Naive thymus-derived CD8-positive, alpha-beta T cell (primary cell): ENCODE measurements around the gene ENTR1. TPM values are rescaled to one million over a fixed set of nuclear protein-coding genes. Genes with fewer than 3 reads are reported as not detected.

Source experiments
- ATAC-seq, 2 donors: fragments of 150-1000 bp; cut with Tn5 transposase in 1 of 2; sonication (Bioruptor Pico), chemical (Tn5 transposase) in 1 of 2; 1 replicate in 1 of 2; 2 replicates in 1 of 2; pipeline ENCODE4 v1.10.0; 2021; ENCODE audit warnings: mild to moderate bottlenecking in 2 of 2, moderate library complexity in 2 of 2
- POLR2A ChIA-PET: fragments of 350-600 bp; sonication (Branson Sonifier 250); formaldehyde crosslinking; loops from one replicate; lab custom pipeline; 2021; ENCODE audit warnings: antibody characterized with exemption; lab: Charles Lee
- DNase-seq, 10 donors: peaks; one replicate each; pipeline versions ENCODE4 v3.0.0 to v3.0.0-alpha.2; 2020 to 2022
- H3K27ac Mint-ChIP-seq, 10 donors: one replicate each; pipeline ENCODE4 v1.8.0; 2020 to 2022; ENCODE audit warnings: mild to moderate bottlenecking in 10 of 10, mixed read lengths in 10 of 10, moderate library complexity in 4 of 10, inconsistent platforms in 1 of 10
- H3K27me3 Mint-ChIP-seq, 5 donors: one replicate each; pipeline ENCODE4 v1.8.0; 2021 to 2022; ENCODE audit warnings: mixed read lengths in 5 of 5
- H3K36me3 Mint-ChIP-seq, 3 donors: one replicate each; pipeline ENCODE4 v1.8.0; 2020 to 2022; ENCODE audit warnings: mixed read lengths in 3 of 3, mild to moderate bottlenecking in 2 of 3, inconsistent platforms in 1 of 3
- H3K4me1 Mint-ChIP-seq, 4 donors: one replicate each; pipeline ENCODE4 v1.8.0; 2021 to 2022; ENCODE audit warnings: mixed read lengths in 4 of 4
- H3K4me3 Mint-ChIP-seq, 10 donors: one replicate each; pipeline ENCODE4 v1.8.0; 2020 to 2022; ENCODE audit warnings: mild to moderate bottlenecking in 10 of 10, mixed read lengths in 10 of 10, moderate library complexity in 6 of 10, inconsistent platforms in 1 of 10
- H3K9me3 Mint-ChIP-seq, 9 donors: one replicate each; pipeline ENCODE4 v1.8.0; 2020 to 2022; ENCODE audit warnings: mixed read lengths in 9 of 9, mild to moderate bottlenecking in 3 of 9, inconsistent platforms in 1 of 9, moderate library complexity in 1 of 9
- polyA plus RNA-seq, 3 donors: library from polyadenylated mRNA; unstranded; fragments of 300-500 nt; fragmentation: Illumina TruSeq; gene quantifications; one replicate each; pipeline ENCODE4 v1.2.3, GENCODE V29; 2021
- total RNA-seq, 8 experiments: library from RNA in 2 of 8; stranded (reverse) in 2 of 8; gene quantifications; one replicate each; pipeline ENCODE4 v1.2.3 and lab custom pipeline; 2021 to 2026

The ENTR1 gene
- total and polyA plus RNA-seq, 5 experiments from 2014 or later = 9.7 to 96.0 (median 16.8) TPM

DNA sequence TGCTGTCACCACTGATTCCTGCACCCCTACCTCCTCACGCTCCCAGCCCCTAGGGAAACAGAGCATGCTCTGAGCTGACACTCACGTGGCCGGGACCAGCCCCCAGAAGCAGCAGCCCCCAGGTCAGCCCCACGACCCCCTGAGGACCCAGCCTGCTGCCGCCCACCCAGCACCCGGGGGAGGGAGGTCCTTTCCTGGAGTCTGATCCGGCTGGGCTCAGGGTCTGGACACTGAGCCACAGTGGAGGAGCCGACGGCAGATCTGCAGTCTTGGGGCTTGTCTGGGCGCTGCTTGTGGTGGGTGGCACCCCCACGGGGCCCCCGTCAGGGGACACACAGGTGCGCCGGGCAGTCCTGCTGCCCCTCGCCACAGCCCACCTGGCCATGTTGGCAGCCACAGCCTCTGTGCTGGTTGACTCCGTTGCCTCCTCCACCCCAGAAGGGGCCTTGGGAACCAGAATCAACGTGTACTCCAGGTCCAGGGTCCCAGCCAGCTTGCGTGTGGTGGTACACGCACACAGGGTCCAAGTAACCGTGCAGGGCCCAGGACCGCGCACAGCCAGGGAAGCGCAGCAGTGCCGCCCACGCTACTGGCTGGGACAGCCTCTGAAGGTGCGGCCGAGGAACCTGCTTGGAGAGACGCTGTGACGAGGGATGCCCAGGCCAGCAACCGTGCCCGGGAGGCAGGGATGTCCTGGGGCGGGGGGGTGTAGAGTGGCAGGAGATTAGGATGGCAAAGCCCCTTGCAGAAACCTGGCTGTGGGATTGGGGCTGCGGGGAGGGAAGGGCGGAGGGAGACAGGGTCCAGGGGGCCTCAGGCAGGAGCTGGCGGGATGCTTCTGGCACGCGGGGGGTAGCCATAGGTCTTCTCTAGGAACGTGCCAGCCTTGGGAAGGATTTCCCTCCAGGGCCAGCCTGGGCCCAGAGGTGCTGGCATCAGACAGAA lies 50.4 kb downstream of the ENTR1 start:
- Mint-ChIP-seq H3K4me3 (no peak overlapping the region), H3K36me3 (no peaks in the 10 kb centered on the region)
- POLR2A ChIA-PET = no interaction called here

DNA sequence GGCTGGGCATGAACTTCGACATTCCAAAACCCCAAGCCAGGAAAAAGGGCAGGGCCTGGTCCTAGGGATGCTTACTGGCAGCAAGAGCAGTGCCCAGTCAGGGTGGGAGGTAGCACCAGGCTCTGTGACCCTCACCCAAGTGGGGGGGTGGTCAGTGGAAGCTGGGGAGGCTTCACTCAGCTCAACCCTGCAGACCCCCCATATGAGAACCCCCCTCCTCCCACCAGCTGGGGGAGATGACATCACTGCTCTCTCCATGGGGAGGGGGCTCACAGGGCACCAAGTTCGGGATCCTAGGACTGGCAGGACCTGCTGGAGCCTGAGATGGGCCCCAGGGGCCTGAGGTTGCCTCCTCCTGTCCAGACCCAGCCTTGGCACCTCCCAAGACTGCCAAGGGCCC lies 51.5 kb downstream of the ENTR1 start:
- H3K36me3 Mint-ChIP-seq = no peaks in the 10 kb centered on the region
- no peak for ATAC-seq
- peaks cover 0 to 6% (median 3%) of the 10 kb centered on the region in 4 donors for H3K4me1 Mint-ChIP-seq
- POLR2A ChIA-PET = no interaction called here
- H3K4me3 Mint-ChIP-seq = no peak overlapping the region
- no peaks in the 10 kb centered on the region for H3K9me3 Mint-ChIP-seq
- DNase-seq = no peak
- H3K27me3 Mint-ChIP-seq = no peaks in the 10 kb centered on the region
- H3K27ac Mint-ChIP-seq = no peak overlapping the region

More for the DNA sequence above, 50.4 kb downstream of the ENTR1 start:
- Mint-ChIP-seq H3K27me3 (no peaks in the 10 kb centered on the region), H3K4me1 (peaks cover 0 to 6% (median 3%) of the 10 kb centered on the region in 4 donors), H3K9me3 (no peaks in the 10 kb centered on the region), H3K27ac (no peak overlapping the region)
- ATAC-seq (no peak), DNase-seq (no peak)

DNA sequence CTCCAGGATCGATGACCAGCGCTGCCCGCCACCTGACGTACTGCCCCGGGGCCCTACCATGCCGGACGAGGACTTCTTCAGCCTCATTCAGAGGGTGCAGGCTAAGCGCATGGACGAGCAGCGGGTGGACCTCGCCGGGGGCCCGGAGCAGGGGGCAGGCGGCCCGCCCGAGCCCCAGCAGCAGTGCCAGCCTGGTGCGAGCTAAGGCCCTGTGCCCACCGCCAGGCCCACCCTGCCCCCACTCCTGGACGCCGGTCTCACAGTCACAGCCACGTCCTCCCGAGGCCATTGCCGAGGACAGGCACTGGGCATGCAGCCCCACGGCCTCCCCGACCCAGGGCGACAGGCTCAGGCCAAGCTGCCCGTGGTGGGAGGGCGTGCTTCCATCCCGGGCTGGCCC lies 52.4 kb downstream of the ENTR1 start:
- no peak overlapping the region for H3K27ac Mint-ChIP-seq
- no peak for DNase-seq
- H3K9me3 Mint-ChIP-seq = no peaks in the 10 kb centered on the region
- H3K27me3 Mint-ChIP-seq = no peaks in the 10 kb centered on the region
- POLR2A ChIA-PET = no interaction called here
- no peaks in the 10 kb centered on the region for H3K36me3 Mint-ChIP-seq
- peaks cover 0 to 6% (median 3%) of the 10 kb centered on the region in 4 donors for H3K4me1 Mint-ChIP-seq
- no peak for ATAC-seq
- no peak overlapping the region for H3K4me3 Mint-ChIP-seq

DNA sequence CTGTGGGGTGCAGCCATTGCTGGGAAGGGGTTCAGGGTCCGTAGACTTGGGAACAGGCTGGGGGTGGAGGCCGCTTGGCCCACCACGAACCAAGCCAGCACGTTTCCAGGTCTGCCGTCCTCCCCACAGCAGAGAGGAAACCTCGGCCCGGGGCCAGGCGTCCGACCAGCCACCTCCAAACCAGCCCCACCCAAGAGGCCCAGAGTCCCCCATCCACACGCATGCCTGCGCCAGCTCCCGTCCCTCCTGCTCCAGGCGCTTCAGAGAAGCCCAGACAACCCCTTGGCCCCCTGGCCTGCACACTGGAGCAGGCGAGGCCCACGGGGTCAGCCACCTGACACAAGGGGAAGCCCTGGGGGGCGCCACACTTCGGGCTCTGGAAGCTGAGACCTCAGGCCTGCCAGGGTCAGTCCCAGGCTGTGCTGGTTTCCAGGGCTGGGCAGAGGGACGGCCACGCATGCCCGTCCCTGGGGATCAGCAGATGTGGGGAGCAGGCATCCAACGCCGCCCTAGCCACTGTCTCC lies 53.1 kb downstream of the ENTR1 start:
- no peaks in the 10 kb centered on the region for H3K9me3 Mint-ChIP-seq
- DNase-seq (no peak), ATAC-seq (no peak)
- POLR2A ChIA-PET = no interaction called here
- no peak overlapping the region for H3K4me3 Mint-ChIP-seq
- H3K36me3 Mint-ChIP-seq = no peaks in the 10 kb centered on the region
- H3K27ac Mint-ChIP-seq = no peak overlapping the region
- no peaks in the 10 kb centered on the region for H3K4me1 Mint-ChIP-seq
- no peaks in the 10 kb centered on the region for H3K27me3 Mint-ChIP-seq

DNA sequence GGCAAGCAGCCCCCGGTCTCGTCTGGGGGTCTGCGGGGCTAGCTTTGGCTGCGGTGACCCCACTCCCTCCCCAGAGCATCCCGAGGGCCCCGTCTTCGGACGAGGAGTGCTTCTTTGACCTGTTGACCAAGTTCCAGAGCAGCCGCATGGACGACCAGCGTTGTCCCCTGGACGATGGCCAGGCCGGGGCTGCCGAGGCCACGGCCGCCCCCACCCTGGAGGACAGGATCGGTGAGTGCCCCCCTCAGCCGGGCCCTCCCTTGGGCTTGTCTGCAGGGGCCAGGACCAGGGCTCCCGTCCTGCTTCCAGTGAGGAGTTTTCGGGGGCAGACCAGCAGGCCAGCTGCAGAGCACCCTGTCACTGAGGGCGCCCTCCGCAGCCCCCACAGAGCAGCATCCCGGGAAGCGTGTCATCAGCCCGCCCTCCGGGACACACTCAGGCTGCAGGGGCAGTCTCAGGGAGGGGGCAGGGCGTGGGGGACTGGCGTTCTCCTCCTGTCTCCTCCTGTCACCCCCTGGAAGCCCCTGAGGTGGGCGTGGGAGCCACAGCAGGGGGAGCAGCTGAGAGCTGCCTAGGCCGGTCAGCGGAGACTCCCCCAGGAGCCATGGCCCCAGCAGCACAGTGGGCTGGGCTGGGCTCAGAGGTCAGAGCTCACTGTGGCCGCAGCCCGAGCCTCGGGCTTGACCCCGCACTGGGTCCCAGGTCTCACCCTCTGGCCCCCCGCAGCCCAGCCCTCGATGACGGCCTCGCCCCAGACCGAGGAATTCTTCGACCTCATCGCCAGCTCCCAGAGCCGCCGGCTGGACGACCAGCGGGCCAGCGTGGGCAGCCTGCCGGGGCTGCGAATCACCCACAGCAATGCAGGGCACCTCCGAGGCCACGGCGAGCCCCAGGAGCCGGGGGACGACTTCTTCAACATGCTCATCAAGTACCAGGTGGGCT lies 54.5 kb downstream of the ENTR1 start:
- DNase-seq = no peak
- H3K27me3 Mint-ChIP-seq = no peaks in the 10 kb centered on the region
- ATAC-seq = no peak
- no peaks in the 10 kb centered on the region for H3K36me3 Mint-ChIP-seq
- POLR2A ChIA-PET = no interaction called here
- no peak overlapping the region for H3K27ac Mint-ChIP-seq
- H3K9me3 Mint-ChIP-seq = no peaks in the 10 kb centered on the region
- no peaks in the 10 kb centered on the region for H3K4me1 Mint-ChIP-seq
- H3K4me3 Mint-ChIP-seq = no peak overlapping the region

DNA sequence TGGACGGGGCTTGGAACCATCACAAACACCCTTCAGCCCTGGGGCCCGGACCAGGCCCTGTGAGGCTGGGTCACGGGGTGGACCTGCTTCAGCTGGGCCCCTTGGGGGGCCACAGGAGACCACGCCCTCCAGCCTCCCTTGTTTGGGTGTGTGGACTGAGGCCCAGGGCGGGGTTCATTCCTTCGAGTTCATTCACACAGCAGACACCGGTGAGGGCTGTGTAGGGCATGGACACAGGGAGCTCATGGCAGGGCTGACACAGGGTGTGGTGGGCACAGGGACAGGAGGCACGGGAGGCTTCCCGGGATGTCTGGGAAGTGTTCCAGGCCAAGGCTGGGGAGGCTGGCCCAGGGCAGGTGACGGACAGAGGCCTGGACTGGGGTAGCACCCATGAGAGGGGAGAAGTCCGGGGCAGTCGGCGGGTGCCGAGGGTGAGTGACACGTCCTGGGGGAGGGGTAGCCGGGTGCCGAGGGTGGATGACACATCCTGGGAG lies 55.8 kb downstream of the ENTR1 start:
- H3K9me3 Mint-ChIP-seq = no peaks in the 10 kb centered on the region
- H3K4me1 Mint-ChIP-seq = no peaks in the 10 kb centered on the region
- POLR2A ChIA-PET = no interaction called here
- no peak for DNase-seq
- H3K4me3 Mint-ChIP-seq = no peak overlapping the region
- no peak for ATAC-seq
- H3K36me3 Mint-ChIP-seq = no peaks in the 10 kb centered on the region
- no peak overlapping the region for H3K27ac Mint-ChIP-seq
- no peaks in the 10 kb centered on the region for H3K27me3 Mint-ChIP-seq

DNA sequence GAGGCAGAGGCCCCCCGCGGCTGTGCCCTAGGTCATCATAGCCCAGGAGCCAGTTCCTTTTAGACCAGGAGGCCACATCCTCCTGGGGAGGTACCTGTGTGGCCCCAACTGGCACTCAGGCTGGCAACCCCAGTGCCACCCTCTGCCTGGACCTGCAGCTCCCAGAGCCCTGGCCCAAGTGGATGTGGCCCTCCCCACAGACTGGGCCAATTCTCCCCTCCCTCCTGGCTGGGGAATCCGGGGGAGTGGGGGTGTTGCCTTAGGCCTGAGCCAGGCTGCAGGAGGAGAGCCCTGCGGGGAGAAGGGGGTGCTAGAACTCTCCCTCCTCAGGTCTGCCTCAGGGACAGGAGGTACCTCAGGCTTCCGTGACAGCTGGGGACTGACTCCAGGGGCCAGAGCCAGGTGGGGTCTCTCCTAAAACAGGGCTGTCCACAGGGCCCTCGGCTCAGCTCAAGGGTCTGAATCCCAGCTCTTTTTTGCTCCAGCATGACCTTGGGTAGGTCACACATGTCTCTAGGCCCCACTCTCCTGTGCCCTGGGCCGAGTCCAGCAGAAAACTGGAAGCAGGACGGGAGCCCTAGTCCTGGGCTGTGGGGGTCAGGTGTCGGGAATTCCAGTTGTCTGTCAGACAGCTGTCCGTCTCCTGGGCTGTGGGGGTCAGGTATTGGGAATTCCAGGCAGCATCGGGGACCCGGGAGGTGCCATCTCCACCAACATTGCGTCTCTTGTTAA lies 56.5 kb downstream of the ENTR1 start:
- Mint-ChIP-seq H3K9me3 (no peaks in the 10 kb centered on the region), H3K36me3 (no peaks in the 10 kb centered on the region), H3K27me3 (no peaks in the 10 kb centered on the region), H3K27ac (no peak overlapping the region), H3K4me3 (no peak overlapping the region), H3K4me1 (no peaks in the 10 kb centered on the region)
- POLR2A ChIA-PET = no interaction called here
- ATAC-seq (no peak), DNase-seq (no peak)

DNA sequence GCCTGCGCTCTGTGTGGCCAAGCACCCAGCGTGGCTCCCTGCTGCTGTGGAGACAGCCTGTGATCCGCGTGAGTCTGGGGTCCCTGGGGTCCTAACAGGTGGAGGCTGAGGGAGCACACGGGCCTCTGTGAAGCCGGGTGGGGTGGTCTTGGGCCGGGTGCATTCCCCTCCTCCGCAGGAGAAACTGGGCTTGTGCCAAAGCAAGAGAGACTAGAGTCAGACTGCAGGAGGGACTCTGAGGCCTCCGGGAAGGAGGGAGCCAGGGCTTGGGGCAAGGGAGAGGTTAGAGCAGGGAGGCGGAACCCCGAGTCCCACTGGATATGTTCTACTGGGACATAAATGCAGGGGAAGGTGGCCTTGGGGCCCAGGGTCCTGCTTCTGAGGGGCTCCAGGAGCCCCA lies 57.3 kb downstream of the ENTR1 start:
- Mint-ChIP-seq H3K27ac (peak overlapping the region in 1 of 10 donors; percentile 31), H3K27me3 (no peaks in the 10 kb centered on the region), H3K4me3 (no peak overlapping the region), H3K4me1 (no peaks in the 10 kb centered on the region), H3K9me3 (no peaks in the 10 kb centered on the region), H3K36me3 (no peaks in the 10 kb centered on the region)
- POLR2A ChIA-PET = no interaction called here
- no peak for DNase-seq
- no peak for ATAC-seq

DNA sequence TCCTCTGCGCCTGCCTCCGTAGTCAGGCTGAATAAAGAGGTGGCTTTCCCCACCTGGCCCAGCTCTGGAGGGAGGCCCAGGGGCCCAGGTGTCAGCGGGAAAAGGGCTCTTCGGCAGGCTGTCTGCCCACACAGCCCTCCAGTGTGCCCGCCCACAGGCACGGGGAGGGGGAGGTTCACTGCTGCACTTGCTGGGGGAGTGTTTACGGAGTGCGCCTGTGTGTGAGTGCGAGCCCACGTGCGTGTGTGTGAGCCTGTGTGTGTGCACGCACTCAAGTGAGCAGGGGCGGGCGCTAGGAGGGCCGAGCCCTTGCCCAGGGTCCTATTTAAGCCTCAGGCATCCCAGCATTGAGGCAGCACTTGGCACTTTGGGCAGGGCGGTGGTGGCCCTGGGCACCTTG lies 57.7 kb downstream of the ENTR1 start:
- H3K4me3 Mint-ChIP-seq = no peak overlapping the region
- peak overlapping the region in 1 of 10 donors; percentile 31 for H3K27ac Mint-ChIP-seq
- H3K27me3 Mint-ChIP-seq = no peaks in the 10 kb centered on the region
- H3K9me3 Mint-ChIP-seq = no peaks in the 10 kb centered on the region
- H3K4me1 Mint-ChIP-seq = no peaks in the 10 kb centered on the region
- ATAC-seq (no peak), DNase-seq (no peak)
- POLR2A ChIA-PET = no interaction called here
- no peaks in the 10 kb centered on the region for H3K36me3 Mint-ChIP-seq

Other genes starting within 250 kb of the ENTR1 start
- gene LHX3, start 205.5 kb downstream of the ENTR1 start, total RNA-seq = not detected
- gene LHX3, start 205.5 kb downstream of the ENTR1 start, polyA plus RNA-seq = not detected
- 10 to 100 TPM; 15.5 to 15.9 TPM for gene QSOX2, start 164.8 kb downstream of the ENTR1 start, total RNA-seq
- under 1 TPM; 0.50 to 0.86 (median 0.55) TPM for gene QSOX2, start 164.8 kb downstream of the ENTR1 start, polyA plus RNA-seq
- gene CCDC187, start 106.5 kb downstream of the ENTR1 start, total RNA-seq = not detected
- gene CCDC187, start 106.5 kb downstream of the ENTR1 start, polyA plus RNA-seq = not detected
- gene GPSM1, start 83.1 kb downstream of the ENTR1 start, total RNA-seq = 10 to 100 TPM; 10.0 to 11.6 TPM
- gene GPSM1, start 83.1 kb downstream of the ENTR1 start, polyA plus RNA-seq = under 1 TPM; 0.50 to 0.98 (median 0.82) TPM
- 10 to 100 TPM; 32.8 to 33.3 TPM for gene DNLZ, start 46.9 kb downstream of the ENTR1 start, total RNA-seq
- gene DNLZ, start 46.9 kb downstream of the ENTR1 start, polyA plus RNA-seq = 10 to 100 TPM; 51.6 to 58.1 (median 52.9) TPM
- gene CARD9, start 36.9 kb downstream of the ENTR1 start, total RNA-seq = under 1 TPM; 0.70 to 0.85 TPM
- under 1 TPM; 0.08 to 0.21 (median 0.12) TPM for gene CARD9, start 36.9 kb downstream of the ENTR1 start, polyA plus RNA-seq
- gene SNAPC4, start 10.4 kb downstream of the ENTR1 start, total RNA-seq = 10 to 100 TPM; 13.7 to 15.6 TPM
- gene SNAPC4, start 10.4 kb downstream of the ENTR1 start, polyA plus RNA-seq = 1 to 10 TPM in 2 of 3 donors, under 1 TPM in 1; 0.90 to 2.0 (median 1.3) TPM
- 10 to 100 TPM; 67.8 to 73.2 TPM for gene PMPCA, start within 50 bp of the ENTR1 start, total RNA-seq
- 10 to 100 TPM; 37.0 to 47.0 (median 42.1) TPM for gene PMPCA, start within 50 bp of the ENTR1 start, polyA plus RNA-seq
- gene INPP5E, start 29.2 kb upstream of the ENTR1 start, total RNA-seq = 10 to 100 TPM; 26.4 to 27.3 TPM
- 1 to 10 TPM in 2 of 3 donors, under 1 TPM in 1; 0.90 to 4.4 (median 2.1) TPM for gene INPP5E, start 29.2 kb upstream of the ENTR1 start, polyA plus RNA-seq
- 10 to 100 TPM; 83.4 to 84.8 TPM for gene SEC16A, start 72.4 kb upstream of the ENTR1 start, total RNA-seq
- gene SEC16A, start 72.4 kb upstream of the ENTR1 start, polyA plus RNA-seq = 10 to 100 TPM; 14.2 to 35.8 (median 26.2) TPM
- gene NOTCH1, start 135.4 kb upstream of the ENTR1 start, total RNA-seq = 10 to 100 TPM; 76.2 to 84.3 TPM
- gene NOTCH1, start 135.4 kb upstream of the ENTR1 start, polyA plus RNA-seq = 1 to 10 TPM; 1.3 to 5.9 (median 1.6) TPM